Measurements from ENCODE around the gene CD300C. TPM values are rescaled to one million over a fixed set of nuclear protein-coding genes. Genes with fewer than 3 reads are reported as not detected.
"Not testable (repeated sequence)": the region's sequence is repeated elsewhere in the genome, so short reads cannot be mapped to it uniquely, and the experiment has no call there.

CD300C gene
- total RNA-seq, 1 experiment from 2014 or later: not detected

- no peak for DNase-seq (ENCODE audit: low read depth)
Observed at GRCh38 chr17:74532115-74532514, 13.8 kb downstream of the CD300C start.

GRCh38 chr17:74531231-74531761 is 14.6 kb downstream of the CD300C start, which contains the start of gene CD300LB:
CD300LB (minus strand) TSS chr17:74531475; CDS start chr17:74531350, 125 bp downstream.
- no peak for DNase-seq (ENCODE audit: low read depth)

- no peak for DNase-seq (ENCODE audit: low read depth)
Observed at GRCh38 chr17:74530831-74531150, 15.1 kb downstream of the CD300C start.

GRCh38 chr17:74529243-74529642 is 16.7 kb downstream of the CD300C start:
- no peak for DNase-seq (ENCODE audit: low read depth)

GRCh38 chr17:74528491-74529199 is 17.3 kb downstream of the CD300C start:
- no peak for DNase-seq (ENCODE audit: low read depth)

- DNase-seq (ENCODE audit: low read depth): no peak
Observed at GRCh38 chr17:74527756-74528155, 18.2 kb downstream of the CD300C start.

- no peak for DNase-seq (ENCODE audit: low read depth)
Observed at GRCh38 chr17:74527081-74527480, 18.8 kb downstream of the CD300C start.

GRCh38 chr17:74526681-74527080 is 19.2 kb downstream of the CD300C start:
- no peak for DNase-seq (ENCODE audit: low read depth)

- DNase-seq (ENCODE audit: low read depth): no peak
Observed at GRCh38 chr17:74525781-74526288, 20.1 kb downstream of the CD300C start.

- no peak for DNase-seq (ENCODE audit: low read depth)
Observed at GRCh38 chr17:74525465-74525725, 20.5 kb downstream of the CD300C start.

GRCh38 chr17:74524653-74525464 is 21.1 kb downstream of the CD300C start:
- DNase-seq (ENCODE audit: low read depth): no peak

- no peak for DNase-seq (ENCODE audit: low read depth)
Observed at GRCh38 chr17:74523308-74523707, 22.6 kb downstream of the CD300C start.

GRCh38 chr17:74522381-74523105 is 23.4 kb downstream of the CD300C start:
- DNase-seq (ENCODE audit: low read depth): no peak

GRCh38 chr17:74521701-74522201 is 24.2 kb downstream of the CD300C start:
- no peak for DNase-seq (ENCODE audit: low read depth)

- DNase-seq (ENCODE audit: low read depth): no peak
Observed at GRCh38 chr17:74520790-74521480, 25.0 kb downstream of the CD300C start.

GRCh38 chr17:74520016-74520434 is 25.9 kb downstream of the CD300C start:
- DNase-seq (ENCODE audit: low read depth): no peak

- not testable (repeated sequence) for DNase-seq (ENCODE audit: low read depth)
Observed at GRCh38 chr17:74518413-74518981, 27.4 kb downstream of the CD300C start.

- DNase-seq (ENCODE audit: low read depth): no peak
Observed at GRCh38 chr17:74516561-74517328, 29.2 kb downstream of the CD300C start.

- DNase-seq (ENCODE audit: low read depth): no peak
Observed at GRCh38 chr17:74515941-74516340, 30.0 kb downstream of the CD300C start.
